ENCODE measurements around the gene GFRA1.

- no peak for TF ChIP-seq CTCF (optimal IDR thresholded peaks at IDR 0.05 in 1 of 3, IDR thresholded peaks at IDR 0.05 in 1 of 3, conservative IDR thresholded peaks at IDR 0.05 in 1 of 3; ENCODE audit: extremely low read depth in 1 of 3, insufficient read depth in 2 of 3, low read length in 3 of 3)
- no peak for TF ChIP-seq EZH2 (IDR thresholded peaks at IDR 0.05; ENCODE audit: low read length)
Observed at GRCh38 chr10:116139886-116140285, 133.1 kb downstream of the GFRA1 start.
